GM18498 (cell line): ENCODE measurements around the gene BHLHE40.
A peak's percentile ranks its signal among the peaks of the same experiment; 100 is the strongest.

Experiments used
- ATAC-seq: cut with Tn5 transposase; IDR thresholded peaks from one replicate; pipeline ENCODE4 v1.9.1; 2021; ENCODE audit warnings: mild to moderate bottlenecking, moderate library complexity; ENCODE audit not compliant: unreplicated experiment

BHLHE40 gene

DNA sequence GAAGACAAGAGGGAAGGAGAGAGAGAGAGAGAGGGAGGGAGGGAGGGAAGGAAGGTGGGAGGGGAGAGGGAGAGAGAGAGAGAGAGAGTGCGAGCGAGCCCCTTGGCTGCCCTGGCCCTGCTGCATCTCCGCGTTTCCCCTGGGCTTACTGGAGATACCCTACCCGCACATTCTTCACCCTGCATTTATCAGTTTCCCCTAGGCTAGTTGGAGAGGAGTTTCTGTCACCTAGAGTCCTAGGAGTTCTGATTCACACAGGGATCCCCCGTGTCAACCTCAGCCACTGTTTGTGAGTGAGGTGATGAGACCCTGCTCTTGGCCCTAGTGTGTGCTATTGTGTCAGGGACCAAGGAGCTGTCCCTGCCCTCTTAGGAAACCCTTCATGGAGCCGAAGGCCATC is 18.7 kb downstream of the BHLHE40 start:
- no peak for ATAC-seq

DNA sequence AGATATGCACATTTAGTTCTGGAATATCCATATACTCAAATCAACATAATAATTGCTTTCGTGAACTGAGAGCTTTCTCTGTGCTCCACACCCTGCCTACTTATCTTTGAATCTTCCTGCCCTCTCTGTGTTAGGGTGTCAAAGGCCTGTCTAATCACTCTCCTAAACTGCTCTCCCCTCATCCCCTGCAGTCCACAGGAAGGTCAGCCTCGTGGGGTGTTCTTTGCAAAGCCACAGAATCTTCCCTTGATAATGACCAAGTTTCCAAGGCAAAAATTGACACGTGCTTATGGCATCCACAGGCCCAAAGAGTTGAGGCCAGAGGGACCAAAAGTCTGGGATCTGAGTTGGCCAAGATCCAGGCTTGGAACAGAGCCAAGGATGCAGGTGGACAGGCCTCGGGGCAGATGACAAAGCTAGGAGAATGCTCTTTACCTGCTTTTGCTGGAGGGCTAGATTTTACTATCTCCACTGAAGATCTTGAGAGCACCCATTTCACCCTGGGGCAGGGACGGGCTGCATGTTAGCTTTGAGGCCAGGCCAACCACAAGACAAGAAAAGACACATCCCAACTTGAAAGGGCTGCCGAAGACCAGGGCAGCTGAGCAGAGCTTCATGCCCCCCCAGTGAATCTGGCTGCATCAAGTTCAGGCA is 20.4 kb downstream of the BHLHE40 start:
- peak; percentile 56 for ATAC-seq

DNA sequence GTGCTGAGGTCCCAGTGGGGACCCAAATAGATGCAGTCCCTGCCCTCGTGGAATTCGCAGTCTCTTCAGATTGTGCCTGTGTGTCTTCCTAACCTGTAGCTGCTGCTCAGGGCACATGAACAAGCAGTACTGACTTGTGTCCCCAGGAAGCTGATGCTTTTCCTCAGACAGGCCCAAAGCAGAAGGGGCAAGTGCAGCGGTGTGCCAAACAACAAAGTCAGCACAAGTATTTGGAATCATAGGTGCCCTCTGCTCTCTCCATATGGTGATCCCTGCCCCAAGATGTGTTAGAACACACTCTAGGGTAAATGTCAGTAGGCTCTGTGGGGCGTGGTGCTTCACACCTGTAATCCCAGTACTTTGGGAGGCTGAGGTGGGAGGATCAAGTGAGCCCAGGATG is 21.9 kb downstream of the BHLHE40 start:
- ATAC-seq: no peak

DNA sequence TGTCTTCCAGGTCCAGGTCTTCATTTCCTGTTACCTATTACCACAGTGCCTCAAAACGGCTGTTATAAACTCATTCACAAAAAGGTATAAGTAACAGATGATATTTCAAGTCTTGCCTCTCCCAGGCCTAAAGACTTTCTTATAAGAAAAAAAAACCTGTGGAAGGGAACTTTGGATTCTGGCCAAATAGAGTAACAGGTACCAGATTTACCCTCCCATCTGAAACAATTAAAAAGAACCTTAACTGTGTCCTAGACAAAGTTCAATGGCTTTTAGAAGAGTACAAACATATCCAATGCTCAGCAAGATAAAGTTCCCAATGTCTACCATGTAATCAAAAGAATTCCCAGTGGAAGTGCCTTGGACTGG is 22.6 kb downstream of the BHLHE40 start:
- no peak for ATAC-seq

DNA sequence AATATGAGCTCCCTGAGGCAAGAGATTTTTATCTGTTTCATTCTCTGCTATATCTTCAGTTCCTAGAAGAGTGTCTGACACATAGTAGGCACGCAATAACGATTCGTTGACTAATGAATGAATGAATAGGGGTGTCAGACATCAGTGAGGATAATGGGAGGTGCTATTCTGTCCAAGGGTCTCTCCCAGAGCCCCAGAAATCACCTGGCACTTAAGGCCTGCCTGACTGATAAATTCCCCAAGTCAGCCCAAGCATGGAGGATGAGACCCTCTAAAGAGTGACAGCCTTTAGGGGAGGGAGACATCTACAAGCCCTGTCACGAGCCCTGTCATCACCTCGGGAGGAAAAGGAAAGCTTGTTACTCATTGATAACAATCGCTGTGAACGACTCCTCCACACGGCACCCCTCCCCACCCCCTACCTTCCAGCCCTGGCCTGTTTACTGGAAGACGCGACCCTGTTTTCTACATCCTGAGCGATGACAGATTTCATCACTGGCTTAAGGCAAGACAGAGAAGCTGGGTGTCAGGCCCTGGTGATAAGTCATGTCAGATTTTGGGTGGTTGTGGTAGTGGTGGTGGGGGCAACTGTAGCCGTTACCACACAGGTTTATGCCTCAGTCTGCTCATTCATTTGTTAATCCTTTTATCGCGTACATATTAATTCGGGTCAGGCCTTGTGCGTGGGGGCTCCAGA is 23.1 kb downstream of the BHLHE40 start:
- no peak for ATAC-seq

GRCh38 chr3:5002871-5003247 is 23.6 kb downstream of the BHLHE40 start:
- no peak for ATAC-seq

- ATAC-seq: no peak
These were observed 25.3 kb downstream of the BHLHE40 start for GRCh38 chr3:5004319-5005152.

DNA sequence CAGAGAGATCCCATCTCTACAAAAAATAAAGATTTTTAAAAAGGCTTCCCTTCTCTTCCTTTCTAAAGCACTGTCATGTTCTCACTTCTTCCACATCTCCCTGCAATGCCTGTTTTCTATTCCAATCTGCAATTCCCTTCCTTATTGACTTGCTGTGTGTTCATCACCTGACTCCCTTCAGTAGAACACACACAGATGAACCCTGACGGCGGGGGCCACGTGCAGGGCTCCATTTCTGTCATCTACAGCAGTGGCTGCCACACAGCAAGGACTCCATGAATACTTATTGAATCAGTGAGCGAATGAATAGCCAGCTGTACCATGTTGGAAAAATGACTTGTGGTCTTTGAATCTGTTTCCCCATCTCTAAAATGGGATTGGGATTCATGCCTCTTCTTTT is 26.1 kb downstream of the BHLHE40 start:
- no peak for ATAC-seq

GRCh38 chr3:5006755-5007202 is 27.5 kb downstream of the BHLHE40 start:
- ATAC-seq: peak; percentile 73

DNA sequence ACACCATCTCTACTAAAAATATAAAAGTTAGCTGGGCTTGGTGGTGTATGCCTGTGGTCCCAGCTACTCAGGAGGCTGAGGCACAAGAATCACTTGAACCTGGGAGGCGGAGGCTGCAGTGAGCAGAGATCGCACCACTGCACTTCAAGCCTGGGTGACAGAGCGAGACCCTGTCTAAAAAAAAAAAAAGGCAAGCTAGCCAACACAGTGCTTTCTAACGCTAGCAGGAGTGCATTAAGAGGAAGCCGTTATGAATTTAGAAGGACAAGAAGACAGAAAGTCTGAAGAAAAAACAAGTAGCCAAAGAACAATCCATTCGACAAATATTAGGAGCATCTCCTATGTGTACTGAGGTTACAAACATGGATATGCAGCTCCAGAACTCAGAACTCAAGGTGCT is 28.6 kb downstream of the BHLHE40 start:
- no peak for ATAC-seq

GRCh38 chr3:5009506-5010109 is 30.4 kb downstream of the BHLHE40 start:
- ATAC-seq: no peak

GRCh38 chr3:5010140-5010539 is 30.9 kb downstream of the BHLHE40 start:
- no peak for ATAC-seq

DNA sequence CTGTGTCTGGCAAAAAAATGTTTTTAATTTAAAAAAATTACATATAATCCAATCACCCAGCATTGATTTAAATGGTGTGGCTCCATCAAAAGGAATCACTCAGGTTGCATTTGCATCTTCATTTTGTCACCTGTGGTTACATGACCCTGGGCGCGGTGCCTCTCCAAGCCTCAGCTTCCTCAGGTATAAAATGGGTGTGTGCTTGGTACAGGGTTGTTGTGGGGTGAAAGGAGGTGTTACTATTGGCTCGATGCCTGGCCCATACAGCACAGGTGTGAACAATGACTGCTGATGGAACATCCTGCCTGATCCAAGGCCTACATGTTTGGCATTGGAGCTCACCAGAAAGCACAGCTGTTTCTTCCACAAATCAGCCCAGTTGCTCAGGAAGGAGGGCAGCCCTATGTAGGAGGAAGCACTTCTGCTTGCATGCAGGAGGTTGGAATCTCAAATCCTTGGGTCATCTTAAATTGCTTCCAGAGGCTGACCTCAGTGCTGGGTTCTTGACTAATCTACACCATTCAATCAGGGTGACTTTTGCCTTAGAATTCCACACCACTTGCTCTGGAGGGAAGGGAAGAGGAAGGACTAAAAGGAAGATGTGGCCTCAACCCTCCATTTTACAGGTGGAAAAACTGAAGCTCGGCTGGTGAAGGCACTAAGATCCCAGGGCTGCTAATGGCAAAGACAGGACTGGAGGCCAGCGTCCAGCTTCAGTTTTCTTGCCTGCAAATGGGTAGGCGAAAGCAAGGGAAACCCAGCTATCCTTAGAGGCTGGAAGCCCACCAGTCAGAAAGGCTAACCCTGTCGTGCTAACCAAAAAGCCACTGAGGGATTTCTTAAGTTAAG is 31.7 kb downstream of the BHLHE40 start:
- ATAC-seq: no peak

GRCh38 chr3:5011555-5012256 is 32.5 kb downstream of the BHLHE40 start:
- ATAC-seq: peak; percentile 64

DNA sequence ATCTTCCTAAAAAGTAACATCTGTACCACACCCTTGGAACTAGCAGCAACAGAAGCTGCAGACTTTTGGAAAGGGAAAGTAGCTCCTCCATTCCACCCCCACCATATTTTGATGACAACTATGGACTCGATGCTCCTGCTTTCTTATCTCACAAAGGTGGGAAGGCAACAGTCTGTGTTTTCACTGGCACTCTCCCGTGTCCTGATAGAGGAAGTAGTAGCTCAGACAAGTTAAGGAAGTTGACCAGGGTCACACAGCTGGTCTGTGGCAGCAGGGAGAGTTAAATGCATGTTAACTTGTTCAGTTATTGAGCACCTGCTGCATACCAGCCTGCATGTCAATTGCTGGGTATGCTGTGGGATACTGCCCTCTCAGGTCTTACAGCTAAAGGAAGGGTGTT is 33.1 kb downstream of the BHLHE40 start:
- ATAC-seq: no peak

GRCh38 chr3:5013021-5013906 is 34.0 kb downstream of the BHLHE40 start:
- no peak for ATAC-seq

DNA sequence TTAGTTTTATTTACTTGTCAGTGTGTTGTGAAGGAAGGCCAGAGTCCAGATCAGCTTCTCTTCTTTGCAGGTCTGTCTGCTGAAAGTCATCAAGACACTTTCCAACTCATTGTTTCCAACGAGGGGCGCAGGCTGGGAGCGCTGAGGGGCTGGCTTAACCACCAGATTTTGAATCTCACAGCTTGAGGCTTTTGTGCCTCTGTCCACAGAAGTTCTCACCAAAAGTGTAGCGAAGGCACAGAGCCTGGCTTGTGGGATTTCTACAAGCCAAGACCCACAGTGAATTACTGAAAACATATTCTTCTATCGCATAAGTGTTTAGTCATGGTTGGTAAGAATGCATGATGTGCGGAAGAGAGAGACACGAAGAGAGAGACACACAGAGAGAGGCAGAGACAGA is 35.2 kb downstream of the BHLHE40 start:
- ATAC-seq: no peak

GRCh38 chr3:5015056-5015455 is 35.8 kb downstream of the BHLHE40 start:
- no peak for ATAC-seq
